ENCODE results near the gene EFHC1. TPM values are rescaled to one million over a fixed set of nuclear protein-coding genes. Genes with fewer than 3 reads are reported as not detected.

The EFHC1 gene
- polyA plus RNA-seq, 1 donor (not counting 4 experiments of a cell fraction or from before 2014, with no cell fraction given) = 20.5 TPM

DNA sequence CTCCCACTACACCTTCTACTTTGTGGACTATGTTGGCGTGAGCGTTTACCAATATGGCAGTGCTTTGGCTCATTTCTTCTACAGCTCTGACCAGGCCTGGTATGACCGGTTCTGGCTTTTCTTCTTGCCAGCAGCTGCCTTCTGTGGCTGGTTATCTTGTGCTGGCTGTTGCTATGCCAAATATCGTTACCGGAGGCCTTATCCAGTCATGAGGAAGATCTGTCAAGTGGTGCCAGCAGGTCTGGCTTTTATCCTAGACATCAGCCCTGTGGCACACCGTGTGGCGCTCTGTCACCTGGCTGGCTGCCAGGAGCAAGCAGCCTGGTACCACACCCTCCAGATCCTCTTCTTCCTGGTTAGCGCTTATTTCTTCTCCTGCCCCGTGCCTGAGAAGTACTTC is 16.5 kb upstream of the EFHC1 start:
- no peaks in the 10 kb centered on the region for H3K79me2 ChIP-seq (ENCODE audit: control insufficient read depth, insufficient read depth, low read length)
- TF ChIP-seq EZH2 (IDR thresholded peaks at IDR 0.05; ENCODE audit: low read length) = no peak
- TF ChIP-seq, protein P1, sequence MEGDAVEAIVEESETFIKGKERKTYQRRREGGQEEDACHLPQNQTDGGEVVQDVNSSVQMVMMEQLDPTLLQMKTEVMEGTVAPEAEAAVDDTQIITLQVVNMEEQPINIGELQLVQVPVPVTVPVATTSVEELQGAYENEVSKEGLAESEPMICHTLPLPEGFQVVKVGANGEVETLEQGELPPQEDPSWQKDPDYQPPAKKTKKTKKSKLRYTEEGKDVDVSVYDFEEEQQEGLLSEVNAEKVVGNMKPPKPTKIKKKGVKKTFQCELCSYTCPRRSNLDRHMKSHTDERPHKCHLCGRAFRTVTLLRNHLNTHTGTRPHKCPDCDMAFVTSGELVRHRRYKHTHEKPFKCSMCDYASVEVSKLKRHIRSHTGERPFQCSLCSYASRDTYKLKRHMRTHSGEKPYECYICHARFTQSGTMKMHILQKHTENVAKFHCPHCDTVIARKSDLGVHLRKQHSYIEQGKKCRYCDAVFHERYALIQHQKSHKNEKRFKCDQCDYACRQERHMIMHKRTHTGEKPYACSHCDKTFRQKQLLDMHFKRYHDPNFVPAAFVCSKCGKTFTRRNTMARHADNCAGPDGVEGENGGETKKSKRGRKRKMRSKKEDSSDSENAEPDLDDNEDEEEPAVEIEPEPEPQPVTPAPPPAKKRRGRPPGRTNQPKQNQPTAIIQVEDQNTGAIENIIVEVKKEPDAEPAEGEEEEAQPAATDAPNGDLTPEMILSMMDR (optimal IDR thresholded peaks at IDR 0.05 in 1 of 3, IDR thresholded peaks at IDR 0.05 in 1 of 3, conservative IDR thresholded peaks at IDR 0.05 in 1 of 3; ENCODE audit: extremely low read depth in 1 of 3, insufficient read depth in 2 of 3, low read length in 3 of 3) = no peak
- H2AFZ ChIP-seq (ENCODE audit: control insufficient read depth, low read length) = peak overlapping the region; percentile 32
- H3K4me1 ChIP-seq (ENCODE audit: control insufficient read depth, extremely low read depth, insufficient read depth, low read length) = peaks cover 11% of the 10 kb centered on the region
- H4K20me1 ChIP-seq (ENCODE audit: control insufficient read depth, extremely low read depth, insufficient read depth, low read length) = no peaks in the 10 kb centered on the region
- no peak for DNase-seq (ENCODE audit: low read depth, low spot score)
- H3K36me3 ChIP-seq (ENCODE audit: control insufficient read depth in 2 of 2, extremely low read depth in 1 of 2, insufficient read depth in 2 of 2, low read length in 2 of 2) = no peaks in the 10 kb centered on the region
- no peak overlapping the region for H3K4me3 ChIP-seq (ENCODE audit: control insufficient read depth in 2 of 3, extremely low read depth in 1 of 3, insufficient read depth in 2 of 3, low read depth in 1 of 3, low read length in 3 of 3)
- H3K4me2 ChIP-seq (ENCODE audit: control insufficient read depth, extremely low read depth, insufficient read depth, low read depth, low read length) = no peak overlapping the region
- no peak for FAIRE-seq
- no peak overlapping the region for H3K27ac ChIP-seq (ENCODE audit: control insufficient read depth, insufficient read depth, low read length)
- dilution Hi-C loops (cut with MboI; ENCODE audit: extremely low pct_ligation_motif_present, low sequenced_read_pairs) = loop anchor here (25.0 kb wide), 1 partner anchor 259 kb away; the partner anchor contains the start of gene TMEM14A
- no peaks in the 10 kb centered on the region for H3K27me3 ChIP-seq (ENCODE audit: control insufficient read depth, extremely low read depth, insufficient read depth, low read length)
- no peaks in the 10 kb centered on the region for H3K9me1 ChIP-seq (ENCODE audit: control insufficient read depth, extremely low read depth, insufficient read depth, low read length)
- H3K9ac ChIP-seq (ENCODE audit: control insufficient read depth, extremely low read depth, insufficient read depth, low read length) = no peak overlapping the region
- H3K9me3 ChIP-seq (ENCODE audit: control insufficient read depth, low read depth, low read length) = no peaks in the 10 kb centered on the region

DNA sequence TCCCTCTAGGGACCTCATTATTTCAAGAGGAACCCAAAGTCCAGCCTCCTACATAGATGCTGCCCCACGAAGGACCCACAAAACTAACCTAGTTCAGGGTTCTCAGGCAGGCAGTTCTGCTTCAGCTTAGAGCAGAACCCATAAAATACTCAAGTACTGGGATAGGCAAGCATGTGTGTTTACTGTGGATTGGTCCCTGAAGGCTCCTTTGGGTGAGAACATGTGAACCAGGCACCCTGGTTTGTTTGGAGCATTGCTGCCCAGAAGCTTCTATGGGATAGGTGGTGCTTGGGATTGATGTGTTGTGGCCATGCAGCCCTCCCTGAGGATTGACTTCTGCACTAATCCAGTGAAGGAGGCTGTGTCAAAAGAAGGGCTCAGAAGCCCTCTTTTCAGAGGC is 14.9 kb upstream of the EFHC1 start:
- Histone ChIP-seq H3K4me2 (ENCODE audit: control insufficient read depth, extremely low read depth, insufficient read depth, low read depth, low read length) (no peak overlapping the region), H3K79me2 (ENCODE audit: control insufficient read depth, insufficient read depth, low read length) (no peaks in the 10 kb centered on the region), H3K9ac (ENCODE audit: control insufficient read depth, extremely low read depth, insufficient read depth, low read length) (no peak overlapping the region), H3K4me1 (ENCODE audit: control insufficient read depth, extremely low read depth, insufficient read depth, low read length) (peaks cover 7% of the 10 kb centered on the region), H3K27ac (ENCODE audit: control insufficient read depth, insufficient read depth, low read length) (no peak overlapping the region), H3K4me3 (ENCODE audit: control insufficient read depth in 2 of 3, extremely low read depth in 1 of 3, insufficient read depth in 2 of 3, low read depth in 1 of 3, low read length in 3 of 3) (no peak overlapping the region), H3K27me3 (ENCODE audit: control insufficient read depth, extremely low read depth, insufficient read depth, low read length) (no peaks in the 10 kb centered on the region), H2AFZ (ENCODE audit: control insufficient read depth, low read length) (no peak overlapping the region), H3K9me1 (ENCODE audit: control insufficient read depth, extremely low read depth, insufficient read depth, low read length) (no peaks in the 10 kb centered on the region), H3K9me3 (ENCODE audit: control insufficient read depth, low read depth, low read length) (no peaks in the 10 kb centered on the region), H4K20me1 (ENCODE audit: control insufficient read depth, extremely low read depth, insufficient read depth, low read length) (no peaks in the 10 kb centered on the region), H3K36me3 (ENCODE audit: control insufficient read depth in 2 of 2, extremely low read depth in 1 of 2, insufficient read depth in 2 of 2, low read length in 2 of 2) (no peaks in the 10 kb centered on the region)
- DNase-seq (ENCODE audit: low read depth, low spot score) = no peak
- TF ChIP-seq EZH2 (IDR thresholded peaks at IDR 0.05; ENCODE audit: low read length) = no peak
- TF ChIP-seq, protein P1 (optimal IDR thresholded peaks at IDR 0.05 in 1 of 3, IDR thresholded peaks at IDR 0.05 in 1 of 3, conservative IDR thresholded peaks at IDR 0.05 in 1 of 3; ENCODE audit: extremely low read depth in 1 of 3, insufficient read depth in 2 of 3, low read length in 3 of 3) = no peak
- dilution Hi-C loops (cut with MboI; ENCODE audit: extremely low pct_ligation_motif_present, low sequenced_read_pairs) = loop anchor here (25.0 kb wide), 1 partner anchor 257 kb away; the partner anchor contains the start of gene TMEM14A
- no peak for FAIRE-seq

All from keratinocyte (primary cell).